ENCODE data around the gene NMNAT3.

NMNAT3 gene

GRCh38 chr3:139561959-139562676, 115.7 kb downstream of the NMNAT3 start:
- H3K36me3 ChIP-seq (replicated peaks), result no peaks in the 10 kb centered on the region
- H3K27ac ChIP-seq, result no peak overlapping the region
- DNase-seq, result peak; percentile 32
- in situ Hi-C loops (cut with HindIII; ENCODE audit: low pct_ligation_motif_present, low sequenced_read_pairs), result no loop called here
- TF ChIP-seq CTCF (IDR thresholded peaks at IDR 0.05; ENCODE audit: low read depth, low read length, missing control alignments), result peak; percentile 87
- no peak overlapping the region for H3K4me3 ChIP-seq (ENCODE audit: low read depth, low read length)
- H3K27me3 ChIP-seq (replicated peaks), result no peaks in the 10 kb centered on the region

- in situ Hi-C loops (cut with HindIII; ENCODE audit: low pct_ligation_motif_present, low sequenced_read_pairs), result no loop called here
- DNase-seq, result no peak
Observed at GRCh38 chr3:139561255-139561817, 116.4 kb downstream of the NMNAT3 start.

GRCh38 chr3:139560411-139560810, 117.4 kb downstream of the NMNAT3 start:
- no peak for DNase-seq
- H3K27ac ChIP-seq, result no peak overlapping the region
- H3K4me3 ChIP-seq (ENCODE audit: low read depth, low read length), result no peak overlapping the region
- H3K36me3 ChIP-seq (replicated peaks), result no peaks in the 10 kb centered on the region
- no peaks in the 10 kb centered on the region for H3K27me3 ChIP-seq (replicated peaks)
- TF ChIP-seq CTCF (IDR thresholded peaks at IDR 0.05; ENCODE audit: low read depth, low read length, missing control alignments), result no peak
- in situ Hi-C loops (cut with HindIII; ENCODE audit: low pct_ligation_motif_present, low sequenced_read_pairs), result no loop called here

More at GRCh38 chr3:139561255-139561817, 116.4 kb downstream of the NMNAT3 start:
- H3K27ac ChIP-seq, result no peak overlapping the region
- no peak overlapping the region for H3K4me3 ChIP-seq (ENCODE audit: low read depth, low read length)
- no peak for TF ChIP-seq CTCF (IDR thresholded peaks at IDR 0.05; ENCODE audit: low read depth, low read length, missing control alignments)
- H3K36me3 ChIP-seq (replicated peaks), result no peaks in the 10 kb centered on the region
- H3K27me3 ChIP-seq (replicated peaks), result no peaks in the 10 kb centered on the region

- H3K27ac ChIP-seq, result no peak overlapping the region
- H3K4me3 ChIP-seq (ENCODE audit: low read depth, low read length), result no peak overlapping the region
- in situ Hi-C loops (cut with HindIII; ENCODE audit: low pct_ligation_motif_present, low sequenced_read_pairs), result no loop called here
- no peaks in the 10 kb centered on the region for H3K36me3 ChIP-seq (replicated peaks)
- TF ChIP-seq CTCF (IDR thresholded peaks at IDR 0.05; ENCODE audit: low read depth, low read length, missing control alignments), result no peak
- no peaks in the 10 kb centered on the region for H3K27me3 ChIP-seq (replicated peaks)
- peak; percentile 42 for DNase-seq
Observed at GRCh38 chr3:139559541-139559940, 118.2 kb downstream of the NMNAT3 start.

GRCh38 chr3:139558351-139559266, 119.2 kb downstream of the NMNAT3 start:
- in situ Hi-C loops (cut with HindIII; ENCODE audit: low pct_ligation_motif_present, low sequenced_read_pairs), result no loop called here

More at GRCh38 chr3:139558351-139559266, 119.2 kb downstream of the NMNAT3 start:
- TF ChIP-seq CTCF (IDR thresholded peaks at IDR 0.05; ENCODE audit: low read depth, low read length, missing control alignments), result no peak
- Histone ChIP-seq H3K27me3 (replicated peaks) (no peaks in the 10 kb centered on the region), H3K4me3 (ENCODE audit: low read depth, low read length) (no peak overlapping the region), H3K36me3 (replicated peaks) (no peaks in the 10 kb centered on the region), H3K27ac (no peak overlapping the region)
- no peak for DNase-seq
